ENCODE measurements around the gene PPFIBP2. TPM values are rescaled to one million over a fixed set of nuclear protein-coding genes. Genes with fewer than 3 reads are reported as not detected.

The PPFIBP2 gene
- total RNA-seq, 1 experiment from 2014 or later, result 13.9 TPM

GRCh38 chr11:7648264-7648663, 134.5 kb downstream of the PPFIBP2 start:
- no TSS peak for BruUV-seq (replicated peaks)
- Histone ChIP-seq H4K20me1 (ENCODE audit: insufficient read depth) (no peaks in the 10 kb centered on the region), H2AFZ (no peak overlapping the region), H3K9me2 (ENCODE audit: insufficient read depth) (no peaks in the 10 kb centered on the region), H3K4me1 (replicated peaks; ENCODE audit: insufficient read depth) (no peaks in the 10 kb centered on the region), H3K4me3 (no peak overlapping the region), H3K9me3 (ENCODE audit: insufficient read depth, low read depth) (no peaks in the 10 kb centered on the region), H3K4me2 (no peak overlapping the region), H3K79me2 (ENCODE audit: low read depth) (no peaks in the 10 kb centered on the region), H3F3A (ENCODE audit: insufficient read depth, low read depth) (no peaks in the 10 kb centered on the region), H3K36me3 (ENCODE audit: low read depth) (no peaks in the 10 kb centered on the region), H3K27me3 (ENCODE audit: insufficient read depth, low read depth) (no peaks in the 10 kb centered on the region), H3K27ac (no peak overlapping the region)
- ChIA-PET POLR2A (ENCODE audit: unreplicated experiment) (no interaction called here), CTCF (no interaction called here)
- intact Hi-C loops (cut with micrococcal nuclease; ENCODE audit: unreplicated experiment), result no loop called here
- TF ChIP-seq CTCF (conservative IDR thresholded peaks at IDR 0.05) (no peak), EZH2 (IDR thresholded peaks at IDR 0.05; ENCODE audit: low read depth) (no peak)
- DNase-seq, result no peak

- Histone ChIP-seq H3K36me3 (ENCODE audit: low read depth) (no peaks in the 10 kb centered on the region), H3K4me2 (no peak overlapping the region), H3K79me2 (ENCODE audit: low read depth) (no peaks in the 10 kb centered on the region), H3K27ac (no peak overlapping the region), H3K4me3 (no peak overlapping the region), H4K20me1 (ENCODE audit: insufficient read depth) (no peaks in the 10 kb centered on the region), H3K9me2 (ENCODE audit: insufficient read depth) (no peaks in the 10 kb centered on the region), H3K9me3 (ENCODE audit: insufficient read depth, low read depth) (no peaks in the 10 kb centered on the region), H3F3A (ENCODE audit: insufficient read depth, low read depth) (no peaks in the 10 kb centered on the region), H3K27me3 (ENCODE audit: insufficient read depth, low read depth) (no peaks in the 10 kb centered on the region), H2AFZ (no peak overlapping the region), H3K4me1 (replicated peaks; ENCODE audit: insufficient read depth) (no peaks in the 10 kb centered on the region)
- intact Hi-C loops (cut with micrococcal nuclease; ENCODE audit: unreplicated experiment), result no loop called here
- POLR2A ChIA-PET (ENCODE audit: unreplicated experiment), result no interaction called here
- TF ChIP-seq EZH2 (IDR thresholded peaks at IDR 0.05; ENCODE audit: low read depth), result no peak
- TF ChIP-seq CTCF (conservative IDR thresholded peaks at IDR 0.05), result no peak
- DNase-seq, result no peak
- CTCF ChIA-PET, result no interaction called here
- BruUV-seq (replicated peaks), result no TSS peak
These were observed 137.3 kb downstream of the PPFIBP2 start for GRCh38 chr11:7651140-7651551.

GRCh38 chr11:7651700-7652099, 137.9 kb downstream of the PPFIBP2 start:
- Histone ChIP-seq H2AFZ (no peak overlapping the region), H4K20me1 (ENCODE audit: insufficient read depth) (no peaks in the 10 kb centered on the region), H3K27ac (no peak overlapping the region), H3K4me1 (replicated peaks; ENCODE audit: insufficient read depth) (no peaks in the 10 kb centered on the region), H3F3A (ENCODE audit: insufficient read depth, low read depth) (no peaks in the 10 kb centered on the region), H3K9me3 (ENCODE audit: insufficient read depth, low read depth) (no peaks in the 10 kb centered on the region), H3K4me2 (no peak overlapping the region), H3K4me3 (no peak overlapping the region), H3K27me3 (ENCODE audit: insufficient read depth, low read depth) (no peaks in the 10 kb centered on the region), H3K79me2 (ENCODE audit: low read depth) (no peaks in the 10 kb centered on the region), H3K9me2 (ENCODE audit: insufficient read depth) (no peaks in the 10 kb centered on the region), H3K36me3 (ENCODE audit: low read depth) (no peaks in the 10 kb centered on the region)
- DNase-seq, result no peak
- CTCF ChIA-PET, result no interaction called here
- POLR2A ChIA-PET (ENCODE audit: unreplicated experiment), result no interaction called here
- no TSS peak for BruUV-seq (replicated peaks)
- TF ChIP-seq EZH2 (IDR thresholded peaks at IDR 0.05; ENCODE audit: low read depth) (no peak), CTCF (conservative IDR thresholded peaks at IDR 0.05) (no peak)
- intact Hi-C loops (cut with micrococcal nuclease; ENCODE audit: unreplicated experiment), result no loop called here
